PFSK-1 (cell line): ENCODE results near the gene RBMS3.

Experiments
- POLR2AphosphoS5 ChIP-seq: IDR thresholded peaks from 2 replicates; pipeline ENCODE4 v1.6.1; 2012; ENCODE audit warnings: low read depth, mild to moderate bottlenecking, control low read depth, low read length, moderate library complexity
- REST ChIP-seq, 2 experiments: IDR thresholded peaks; 2 replicates each; pipeline versions ENCODE4 v1.6.1 to v1.8.0; 2011 to 2012; ENCODE audit warnings: low read depth in 2 of 2, low read length in 2 of 2, control low read depth in 1 of 2, inconsistent platforms in 1 of 2, mild to moderate bottlenecking in 1 of 2, moderate library complexity in 1 of 2; ENCODE audit not compliant: insufficient read depth in 1 of 2
- SIN3A ChIP-seq: IDR thresholded peaks from 2 replicates; pipeline ENCODE4 v1.6.1; 2012; ENCODE audit warnings: mild to moderate bottlenecking, low read length, moderate library complexity, borderline replicate concordance; ENCODE audit not compliant: insufficient read depth
- TAF1 ChIP-seq: IDR thresholded peaks from 2 replicates; pipeline ENCODE4 v1.6.1; 2012; ENCODE audit warnings: low read length, control low read depth, borderline replicate concordance; ENCODE audit not compliant: insufficient read depth

- TF ChIP-seq TAF1 = no peak
- no peak for TF ChIP-seq POLR2AphosphoS5
- TF ChIP-seq REST (IDR thresholded peaks at IDR 0.05; ENCODE audit: insufficient read depth in 1 of 2, low read depth in 2 of 2, low read length in 2 of 2) = no peak
- TF ChIP-seq SIN3A = no peak
Measured at GRCh38 chr3:29683018-29683993, 402.4 kb downstream of the RBMS3 start.
